Glomerular endothelial cell (primary cell): ENCODE data around the gene AFF3. TPM values are rescaled to one million over a fixed set of nuclear protein-coding genes. Genes with fewer than 3 reads are reported as not detected.
A peak's percentile ranks its signal among the peaks of the same experiment; 100 is the strongest.

Source experiments
- DNase-seq: peaks from one replicate; pipeline ENCODE4 v3.0.0-alpha.2; 2011; ENCODE audit warnings: low read depth, low spot score; ENCODE audit errors: extremely low read depth
- total RNA-seq: library from RNA; depleted of rRNA; stranded (reverse); fragments of >200 nt; gene quantifications from 2 replicates; pipeline ENCODE4 v1.2.3, GENCODE V29; 2015

Gene AFF3
- total RNA-seq, 1 donor from 2014 or later, result 4.6 TPM

GRCh38 chr2:99600981-99601651 lies 541.3 kb downstream of the AFF3 start:
- DNase-seq, result no peak

DNA sequence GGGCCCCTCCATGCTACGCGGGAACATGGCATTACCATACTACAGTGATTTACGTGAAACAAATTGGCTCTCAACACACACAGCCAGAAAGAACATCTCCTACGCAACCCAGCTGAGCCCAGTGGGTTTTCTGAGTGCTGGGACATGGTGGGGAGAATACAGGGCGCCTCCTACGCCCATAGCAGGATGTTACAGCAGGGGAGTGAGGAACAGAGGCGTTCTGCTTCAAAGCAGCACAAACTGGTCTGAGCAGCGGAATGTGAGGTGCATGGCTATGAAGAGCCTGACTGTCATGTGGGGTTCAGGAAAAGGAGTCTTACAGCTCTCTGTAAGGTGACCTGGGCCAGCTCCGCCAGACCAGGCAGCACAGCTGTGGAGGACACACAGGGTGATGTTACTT lies 543.9 kb downstream of the AFF3 start:
- no peak for DNase-seq

DNA sequence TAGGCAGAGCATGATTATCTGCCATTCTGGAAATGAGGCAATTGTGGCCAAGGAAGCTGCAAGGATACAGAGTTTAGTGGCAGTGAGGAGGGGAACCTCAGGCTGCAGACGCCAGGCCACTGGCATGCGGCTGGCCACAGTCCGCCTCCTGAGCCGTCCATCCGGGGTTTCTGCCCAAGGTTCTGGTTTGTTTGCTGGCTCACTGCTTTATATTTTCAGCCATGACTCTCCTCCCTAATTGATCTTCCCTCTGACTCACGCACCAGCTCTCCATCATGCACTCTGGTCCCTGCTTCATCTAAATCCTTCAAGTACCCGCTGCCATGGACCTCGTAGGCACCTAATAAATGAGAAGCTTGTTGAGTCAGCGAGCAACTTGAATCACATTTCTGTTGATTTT lies 544.8 kb downstream of the AFF3 start:
- DNase-seq, result no peak

- no peak for DNase-seq
Observed at GRCh38 chr2:99595373-99595772, 547.0 kb downstream of the AFF3 start.

DNA sequence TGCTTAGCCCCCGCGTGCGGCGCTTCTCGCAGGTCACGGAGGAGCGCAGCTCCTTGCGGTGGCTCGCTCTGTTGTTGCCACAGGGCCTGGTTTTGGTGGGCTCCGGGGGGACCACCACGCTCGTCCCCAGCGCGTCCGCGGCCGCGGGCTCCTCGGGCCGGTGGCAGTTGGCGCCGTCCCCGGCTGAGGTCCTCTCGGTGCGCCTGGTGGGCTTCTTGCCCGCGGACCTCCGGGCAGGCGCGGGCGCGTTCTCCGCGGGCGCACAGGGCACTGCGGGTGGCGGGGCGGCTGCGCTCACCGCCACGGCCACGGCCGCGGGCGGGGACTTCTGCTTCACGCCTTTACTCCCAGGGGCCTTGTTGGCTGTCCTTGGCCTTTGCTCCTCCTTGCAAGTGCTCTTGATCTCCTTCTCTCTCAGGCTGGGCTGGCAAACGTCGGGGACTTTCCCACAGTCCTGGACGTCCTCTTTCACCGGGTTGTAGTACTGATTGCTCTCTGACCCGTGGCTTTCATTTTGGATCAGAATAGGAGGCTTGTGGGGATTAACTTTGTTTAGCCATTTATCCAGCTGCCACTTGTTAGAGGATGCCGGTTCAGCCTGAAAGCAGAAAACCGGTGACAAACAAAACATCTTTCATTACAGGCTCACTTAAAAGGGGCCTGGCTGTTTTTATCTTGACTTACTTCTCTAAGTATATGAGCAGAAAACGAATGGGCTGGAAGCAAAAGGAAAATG lies 548.5 kb downstream of the AFF3 start:
- DNase-seq, result no peak

GRCh38 chr2:99576775-99577174 lies 565.6 kb downstream of the AFF3 start:
- DNase-seq, result no peak

- no peak for DNase-seq
Observed at GRCh38 chr2:99573634-99574251, 568.6 kb downstream of the AFF3 start.

GRCh38 chr2:99572373-99573164 lies 569.8 kb downstream of the AFF3 start:
- no peak for DNase-seq

GRCh38 chr2:99571954-99572353 lies 570.4 kb downstream of the AFF3 start:
- no peak for DNase-seq

DNA sequence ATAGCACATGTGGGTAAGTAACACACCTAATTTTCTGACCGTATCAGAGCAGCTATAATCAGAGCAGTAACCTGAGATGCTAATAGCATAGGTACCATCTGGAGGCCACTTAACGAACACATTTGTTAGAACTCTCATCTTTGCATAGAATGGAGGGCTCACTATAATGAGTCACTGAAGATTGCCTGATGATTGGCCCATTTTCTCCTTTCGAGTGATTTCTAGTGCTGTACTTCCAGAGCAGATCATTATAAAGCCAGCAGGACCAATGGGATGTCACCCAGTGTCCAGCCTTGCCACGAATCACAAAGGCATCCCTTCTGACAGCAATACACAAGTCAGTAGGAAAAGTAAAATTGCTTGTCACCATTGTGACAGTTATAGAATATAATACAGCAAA lies 570.9 kb downstream of the AFF3 start:
- no peak for DNase-seq

GRCh38 chr2:99571021-99571420 lies 571.4 kb downstream of the AFF3 start:
- no peak for DNase-seq

DNA sequence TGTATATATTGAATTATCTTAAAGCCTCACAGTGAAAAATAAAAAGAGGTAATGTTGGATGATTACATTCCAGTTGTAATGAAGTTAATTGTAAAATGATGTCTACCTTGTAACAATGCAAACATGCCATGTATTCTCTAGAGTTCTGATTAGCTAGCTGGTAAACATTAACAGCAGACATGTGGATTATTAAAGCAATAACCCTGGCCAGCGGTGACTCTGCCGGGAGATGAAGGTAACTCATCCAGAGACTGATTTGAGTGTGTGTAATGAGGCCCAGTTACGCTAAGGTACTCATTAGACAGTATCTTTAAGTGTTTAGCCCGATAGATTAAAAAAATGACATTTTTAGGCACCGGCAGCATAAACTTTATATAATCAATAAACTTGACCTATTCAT lies 573.0 kb downstream of the AFF3 start:
- no peak for DNase-seq

GRCh38 chr2:99565227-99565626 lies 577.2 kb downstream of the AFF3 start:
- no peak for DNase-seq

- no peak for DNase-seq
Observed at GRCh38 chr2:99562516-99562915, 579.9 kb downstream of the AFF3 start.

GRCh38 chr2:99561804-99562203 lies 580.6 kb downstream of the AFF3 start:
- DNase-seq, result no peak

- peak; percentile 22 for DNase-seq
Observed at GRCh38 chr2:99559075-99559662, 583.2 kb downstream of the AFF3 start.

- DNase-seq, result no peak
Observed at GRCh38 chr2:99555404-99555803, 587.0 kb downstream of the AFF3 start.

- no peak for DNase-seq
Observed at GRCh38 chr2:99554871-99555270, 587.5 kb downstream of the AFF3 start.

GRCh38 chr2:99554238-99554637 lies 588.2 kb downstream of the AFF3 start:
- DNase-seq, result no peak

DNA sequence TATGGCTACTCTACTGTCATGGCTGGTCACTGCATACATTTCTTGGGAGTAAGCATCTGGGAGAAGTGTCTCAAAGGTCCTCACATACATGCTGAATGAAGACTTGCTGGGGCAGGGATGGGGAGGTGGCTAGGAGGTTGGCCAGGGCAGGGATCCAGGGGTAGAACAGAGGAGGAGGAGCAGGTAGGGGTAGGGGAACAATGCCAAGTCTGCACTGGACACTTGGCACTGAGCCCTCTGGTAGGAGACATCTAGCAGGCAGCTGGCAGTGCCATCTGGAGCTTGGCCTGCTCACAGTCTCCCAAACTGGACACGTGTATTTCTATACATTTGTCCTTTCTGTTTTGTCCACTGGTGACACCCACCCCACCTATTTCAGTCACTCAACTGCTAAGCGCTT lies 589.9 kb downstream of the AFF3 start:
- no peak for DNase-seq

DNA sequence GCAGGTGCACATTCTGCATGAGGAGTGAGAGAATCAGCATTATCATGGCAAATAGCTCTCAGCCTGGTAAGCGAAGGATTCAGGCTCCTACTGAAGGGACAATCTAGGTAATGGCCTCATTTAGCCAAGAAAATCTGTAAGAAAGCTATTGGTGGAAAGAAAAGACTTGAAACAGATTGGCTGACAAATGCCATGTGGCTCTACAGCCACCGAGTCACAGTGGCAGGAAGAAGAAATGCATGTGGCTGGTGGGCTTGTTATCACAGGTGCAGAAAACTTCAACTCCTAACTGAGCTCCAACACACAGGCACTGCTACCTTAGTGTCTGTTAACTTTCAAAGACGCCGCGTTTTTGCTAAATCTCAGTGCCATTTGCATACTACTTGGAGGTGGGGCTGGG lies 592.0 kb downstream of the AFF3 start:
- DNase-seq, result no peak
